PC-9 (cell line): ENCODE data around the gene LMX1B. TPM values are rescaled to one million over a fixed set of nuclear protein-coding genes. Genes with fewer than 3 reads are reported as not detected.

Experiments used
- BruUV-seq: library from RNA; stranded (reverse); fragments of 400-500 nt; replicated peaks from 2 replicates; lab custom pipeline; 2021; lab: Mats Ljungman, UMichigan
- CTCF ChIA-PET: fragments of 300-600 bp; sonication (Branson Sonifier 250); formaldehyde crosslinking; loops from one replicate; lab custom pipeline; 2022; ENCODE audit warnings: antibody characterized with exemption; lab: Charles Lee
- POLR2A ChIA-PET: fragments of 300-600 bp; sonication (Branson Sonifier 250); formaldehyde crosslinking; loops from one replicate; lab custom pipeline; 2022; ENCODE audit warnings: antibody characterized with exemption; ENCODE audit not compliant: unreplicated experiment; lab: Charles Lee
- DNase-seq, 2 experiments: peaks; one replicate each; pipeline versions ENCODE4 v3.0.0 to v3.0.0-alpha.2; 2015 to 2022; ENCODE audit warnings: mixed read lengths in 1 of 2
- H2AFZ ChIP-seq: fragments of 200-600 bp; sonication (generic); 2 replicates; pipeline ENCODE4 v1.8.1; 2017; ENCODE audit warnings: antibody characterized with exemption
- H3F3A ChIP-seq: fragments of 200-600 bp; sonication (generic); 2 replicates; pipeline ENCODE4 v1.8.1; 2017; ENCODE audit warnings: antibody characterized with exemption, mild to moderate bottlenecking, low read depth; ENCODE audit not compliant: insufficient read depth
- H3K27ac ChIP-seq: fragments of 200-600 bp; sonication (generic); 2 replicates; pipeline ENCODE4 v1.6.1; 2016; ENCODE audit warnings: mixed run types
- H3K27me3 ChIP-seq: fragments of 200-600 bp; sonication (generic); 2 replicates; pipeline ENCODE4 v1.6.1; 2016; ENCODE audit warnings: low read depth, mixed run types; ENCODE audit not compliant: insufficient read depth
- H3K36me3 ChIP-seq: fragments of 200-600 bp; sonication (generic); 2 replicates; pipeline ENCODE4 v1.6.1; 2016; ENCODE audit warnings: low read depth, mixed run types
- H3K4me1 ChIP-seq: fragments of 200-600 bp; sonication (generic); replicated peaks from 2 replicates; pipeline ENCODE4 v1.6.1; 2016; ENCODE audit warnings: mixed run types; ENCODE audit not compliant: insufficient read depth
- H3K4me2 ChIP-seq: fragments of 200-600 bp; sonication (generic); 2 replicates; pipeline ENCODE4 v1.6.1; 2017; ENCODE audit warnings: mixed run types
- H3K4me3 ChIP-seq: fragments of 200-600 bp; sonication (generic); 2 replicates; pipeline ENCODE4 v1.6.1; 2016; ENCODE audit warnings: mixed run types
- H3K79me2 ChIP-seq: fragments of 200-600 bp; sonication (generic); 2 replicates; pipeline ENCODE4 v1.6.1; 2017; ENCODE audit warnings: low read depth, mixed run types
- H3K9me2 ChIP-seq: fragments of 200-600 bp; sonication (generic); 2 replicates; pipeline ENCODE4 v1.8.1; 2017; ENCODE audit warnings: mild to moderate bottlenecking; ENCODE audit not compliant: insufficient read depth
- H3K9me3 ChIP-seq: fragments of 200-600 bp; sonication (generic); 2 replicates; pipeline ENCODE4 v1.8.1; 2016; ENCODE audit warnings: low read depth; ENCODE audit not compliant: insufficient read depth
- H4K20me1 ChIP-seq: fragments of 200-600 bp; sonication (generic); 2 replicates; pipeline ENCODE4 v1.8.1; 2017; ENCODE audit not compliant: insufficient read depth
- CTCF ChIP-seq: fragments of 200-600 bp; sonication (generic); conservative IDR thresholded peaks from 2 replicates; pipeline ENCODE4 v1.6.1; 2017; ENCODE audit warnings: mixed run types, antibody characterized with exemption, mild to moderate bottlenecking, moderate library complexity
- EZH2 ChIP-seq: fragments of 200-600 bp; sonication (generic); IDR thresholded peaks from 2 replicates; pipeline ENCODE4 v1.8.0; 2017; ENCODE audit warnings: antibody characterized with exemption, low read depth
- intact Hi-C: fragments of 100-400 bp; cut with micrococcal nuclease; formaldehyde crosslinking; loops from one replicate; pipeline ENCODE4 v1.10.0; 2022; ENCODE audit not compliant: unreplicated experiment
- total RNA-seq: library from RNA; stranded (reverse); gene quantifications from 2 replicates; pipeline ENCODE4 v1.2.3, GENCODE V29; 2021

The LMX1B gene
- total RNA-seq, 1 experiment from 2014 or later: not detected

GRCh38 chr9:126695701-126696400 is 82.1 kb downstream of the LMX1B start:
- H3K4me3 ChIP-seq: no peak overlapping the region
- POLR2A ChIA-PET: no interaction called here
- H3K4me1 ChIP-seq: no peaks in the 10 kb centered on the region
- H3K9me2 ChIP-seq: no peaks in the 10 kb centered on the region
- no peak overlapping the region for H2AFZ ChIP-seq
- no peaks in the 10 kb centered on the region for H3K36me3 ChIP-seq
- no peak for DNase-seq
- H3K27me3 ChIP-seq: peaks cover 50% of the 10 kb centered on the region
- no peak overlapping the region for H3K4me2 ChIP-seq
- no peaks in the 10 kb centered on the region for H3F3A ChIP-seq
- CTCF ChIA-PET: no interaction called here
- no TSS peak for BruUV-seq
- intact Hi-C loops: no loop called here
- no peak overlapping the region for H3K27ac ChIP-seq
- TF ChIP-seq CTCF (no peak), EZH2 (no peak)
- no peaks in the 10 kb centered on the region for H3K79me2 ChIP-seq
- H4K20me1 ChIP-seq: 0 out of 2 replicates have a peak, but pooled peaks cover 3% of the 10 kb centered on the region
- H3K9me3 ChIP-seq: no peaks in the 10 kb centered on the region

- Histone ChIP-seq H3K4me2 (no peak overlapping the region), H3F3A (no peaks in the 10 kb centered on the region), H3K4me1 (no peaks in the 10 kb centered on the region), H3K9me2 (no peaks in the 10 kb centered on the region), H2AFZ (no peak overlapping the region), H4K20me1 (0 out of 2 replicates have a peak, but pooled peaks cover 3% of the 10 kb centered on the region), H3K79me2 (no peaks in the 10 kb centered on the region), H3K9me3 (no peaks in the 10 kb centered on the region), H3K27me3 (peaks cover 50% of the 10 kb centered on the region), H3K4me3 (no peak overlapping the region), H3K27ac (no peak overlapping the region), H3K36me3 (no peaks in the 10 kb centered on the region)
- TF ChIP-seq CTCF (no peak), EZH2 (no peak)
- ChIA-PET POLR2A (no interaction called here), CTCF (no interaction called here)
- no peak for DNase-seq
- no TSS peak for BruUV-seq
- intact Hi-C loops: no loop called here
These were observed 82.8 kb downstream of the LMX1B start for GRCh38 chr9:126696401-126697145.

GRCh38 chr9:126697330-126697729 is 83.6 kb downstream of the LMX1B start:
- no peaks in the 10 kb centered on the region for H3K9me2 ChIP-seq
- POLR2A ChIA-PET: interaction anchor here (0.6 kb wide), 1 partner anchor 41 kb away, joined by 4 read pairs; no protein-coding TSS in a partner anchor
- DNase-seq: no peak
- no peaks in the 10 kb centered on the region for H3K79me2 ChIP-seq
- TF ChIP-seq EZH2 (no peak), CTCF (no peak)
- no TSS peak for BruUV-seq
- H4K20me1 ChIP-seq: 0 out of 2 replicates have a peak, but pooled peaks cover 3% of the 10 kb centered on the region
- H3K27ac ChIP-seq: no peak overlapping the region
- H3F3A ChIP-seq: no peaks in the 10 kb centered on the region
- H3K4me2 ChIP-seq: no peak overlapping the region
- H3K9me3 ChIP-seq: no peaks in the 10 kb centered on the region
- peaks cover 53% of the 10 kb centered on the region for H3K27me3 ChIP-seq
- CTCF ChIA-PET: interaction anchor here (1.1 kb wide), 1 partner anchor 69 kb away, joined by 3 read pairs; no protein-coding TSS in a partner anchor
- H3K4me3 ChIP-seq: no peak overlapping the region
- intact Hi-C loops: no loop called here
- H3K36me3 ChIP-seq: no peaks in the 10 kb centered on the region
- no peak overlapping the region for H2AFZ ChIP-seq
- H3K4me1 ChIP-seq: no peaks in the 10 kb centered on the region
